Measurements from ENCODE around the gene LSM14B.

Gene LSM14B

DNA sequence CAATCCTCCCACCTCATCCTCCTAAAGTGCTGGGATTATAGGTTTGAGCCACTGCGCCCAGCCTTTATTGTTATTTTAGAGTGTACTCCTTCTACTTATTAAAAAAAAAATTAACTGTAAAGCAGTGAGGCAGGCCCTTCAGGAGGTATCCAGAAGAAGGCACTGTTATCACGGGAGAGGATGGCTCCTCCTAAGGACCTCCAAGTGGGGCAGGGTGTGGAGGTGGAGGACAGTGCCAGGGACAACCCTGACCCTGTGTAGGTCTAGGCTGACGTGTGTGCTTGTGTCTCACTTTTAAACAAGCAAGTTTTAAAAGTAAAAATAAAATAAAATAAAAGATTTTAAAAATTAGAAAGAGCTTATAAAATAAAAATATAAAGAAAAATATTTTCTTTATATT, 32.9 kb upstream of the LSM14B start:
- H3K36me3 ChIP-seq (ENCODE audit: control insufficient read depth, insufficient read depth, low read length): no peaks in the 10 kb centered on the region
- no peak overlapping the region for H3K27ac ChIP-seq (ENCODE audit: low read depth, low read length)
- 0 out of 2 replicates have a peak, but pooled peaks cover 4% of the 10 kb centered on the region for H3K27me3 ChIP-seq (ENCODE audit: control insufficient read depth, insufficient read depth, low read length)

GRCh38 chr20:62096421-62097380, 25.6 kb upstream of the LSM14B start:
- Histone ChIP-seq H3K27me3 (ENCODE audit: control insufficient read depth, insufficient read depth, low read length) (peaks cover under 1% of the 10 kb centered on the region; the same call in 1 of the 2 replicates), H3K9ac (ENCODE audit: low read length) (no peak overlapping the region)

More for the DNA sequence above, 32.9 kb upstream of the LSM14B start:
- Histone ChIP-seq H3K9ac (ENCODE audit: low read length) (no peak overlapping the region), H3K4me3 (ENCODE audit: low read depth, low read length) (no peak overlapping the region), H3K9me3 (ENCODE audit: control insufficient read depth, insufficient read depth, low read depth, low read length) (no peaks in the 10 kb centered on the region), H3K4me1 (ENCODE audit: control insufficient read depth, insufficient read depth, low read length) (peaks cover 4% of the 10 kb centered on the region; the same call in 1 of the 2 replicates)

DNA sequence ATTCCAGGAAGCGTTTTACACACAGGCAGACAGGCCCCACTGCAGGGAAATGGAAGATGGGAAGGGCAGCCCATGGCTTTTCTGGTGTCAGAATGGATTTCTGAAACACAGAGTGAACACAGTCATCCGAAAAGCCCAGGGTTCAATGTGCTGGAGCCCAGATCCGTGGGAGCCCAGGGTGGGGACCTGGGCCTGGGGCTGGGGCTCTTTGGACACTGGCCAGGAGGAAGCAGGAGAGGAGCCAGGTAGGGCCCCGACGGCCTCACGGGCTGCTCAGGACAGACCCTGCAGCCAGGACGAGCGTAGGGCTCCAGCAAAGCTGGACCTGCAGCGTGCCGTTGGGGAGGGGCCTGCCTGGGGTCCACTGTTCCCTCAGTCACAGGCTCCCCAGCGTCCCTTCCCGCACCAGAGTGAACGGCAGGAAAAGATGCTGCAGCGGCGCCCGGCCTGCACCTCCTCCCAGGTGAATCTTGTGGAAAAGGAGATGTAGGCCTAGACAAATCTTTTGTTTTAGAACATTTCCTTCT, 24.3 kb upstream of the LSM14B start:
- no peak overlapping the region for H3K4me3 ChIP-seq (ENCODE audit: low read depth, low read length)
- H3K4me1 ChIP-seq (ENCODE audit: control insufficient read depth, insufficient read depth, low read length): no peaks in the 10 kb centered on the region
- no peaks in the 10 kb centered on the region for H3K36me3 ChIP-seq (ENCODE audit: control insufficient read depth, insufficient read depth, low read length)
- H3K27me3 ChIP-seq (ENCODE audit: control insufficient read depth, insufficient read depth, low read length): peaks cover 5% of the 10 kb centered on the region; the same call in 1 of the 2 replicates
- no peak overlapping the region for H3K27ac ChIP-seq (ENCODE audit: low read depth, low read length)
- H3K9me3 ChIP-seq (ENCODE audit: control insufficient read depth, insufficient read depth, low read depth, low read length): no peaks in the 10 kb centered on the region
- no peak overlapping the region for H3K9ac ChIP-seq (ENCODE audit: low read length)

More at GRCh38 chr20:62096421-62097380, 25.6 kb upstream of the LSM14B start:
- no peaks in the 10 kb centered on the region for H3K36me3 ChIP-seq (ENCODE audit: control insufficient read depth, insufficient read depth, low read length)
- H3K4me3 ChIP-seq (ENCODE audit: low read depth, low read length): no peak overlapping the region
- no peaks in the 10 kb centered on the region for H3K9me3 ChIP-seq (ENCODE audit: control insufficient read depth, insufficient read depth, low read depth, low read length)
- no peak overlapping the region for H3K27ac ChIP-seq (ENCODE audit: low read depth, low read length)
- H3K4me1 ChIP-seq (ENCODE audit: control insufficient read depth, insufficient read depth, low read length): no peaks in the 10 kb centered on the region

DNA sequence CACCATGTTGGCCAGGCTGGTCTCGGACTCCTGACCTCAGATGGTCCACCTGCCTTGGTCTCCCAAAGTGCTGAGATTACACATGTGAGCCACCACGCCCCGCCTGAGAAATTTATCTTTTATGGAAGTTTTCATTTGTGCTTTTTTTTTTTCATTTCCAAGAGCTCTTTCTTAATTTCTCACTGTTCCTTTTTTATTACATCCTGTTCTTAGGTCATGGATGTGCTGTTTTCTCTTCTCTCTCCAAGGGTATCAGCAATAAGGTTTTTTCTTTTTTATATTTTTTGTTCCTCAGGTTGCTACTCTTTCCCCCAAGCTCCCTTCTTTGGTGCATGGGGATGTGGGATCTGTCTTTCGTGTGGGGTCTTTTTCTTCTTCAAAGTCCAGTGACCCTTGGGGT, 21.2 kb upstream of the LSM14B start:
- Histone ChIP-seq H3K4me3 (ENCODE audit: low read depth, low read length) (no peak overlapping the region), H3K9me3 (ENCODE audit: control insufficient read depth, insufficient read depth, low read depth, low read length) (no peaks in the 10 kb centered on the region; the same call in 1 of the 2 replicates), H3K4me1 (ENCODE audit: control insufficient read depth, insufficient read depth, low read length) (peaks cover 6% of the 10 kb centered on the region; the same call in 1 of the 2 replicates), H3K36me3 (ENCODE audit: control insufficient read depth, insufficient read depth, low read length) (no peaks in the 10 kb centered on the region), H3K27me3 (ENCODE audit: control insufficient read depth, insufficient read depth, low read length) (peaks cover 5% of the 10 kb centered on the region; the same call in 1 of the 2 replicates), H3K27ac (ENCODE audit: low read depth, low read length) (no peak overlapping the region), H3K9ac (ENCODE audit: low read length) (no peak overlapping the region)

- peaks cover 5% of the 10 kb centered on the region; the same call in 1 of the 2 replicates for H3K27me3 ChIP-seq (ENCODE audit: control insufficient read depth, insufficient read depth, low read length)
- H3K9me3 ChIP-seq (ENCODE audit: control insufficient read depth, insufficient read depth, low read depth, low read length): peaks cover 14% of the 10 kb centered on the region
- no peak overlapping the region for H3K9ac ChIP-seq (ENCODE audit: low read length)
- H3K4me1 ChIP-seq (ENCODE audit: control insufficient read depth, insufficient read depth, low read length): peaks cover 6% of the 10 kb centered on the region; the same call in 1 of the 2 replicates
- H3K36me3 ChIP-seq (ENCODE audit: control insufficient read depth, insufficient read depth, low read length): no peaks in the 10 kb centered on the region
- no peak overlapping the region for H3K4me3 ChIP-seq (ENCODE audit: low read depth, low read length)
- H3K27ac ChIP-seq (ENCODE audit: low read depth, low read length): no peak overlapping the region
These were observed 18.6 kb upstream of the LSM14B start for GRCh38 chr20:62103508-62104233.

DNA sequence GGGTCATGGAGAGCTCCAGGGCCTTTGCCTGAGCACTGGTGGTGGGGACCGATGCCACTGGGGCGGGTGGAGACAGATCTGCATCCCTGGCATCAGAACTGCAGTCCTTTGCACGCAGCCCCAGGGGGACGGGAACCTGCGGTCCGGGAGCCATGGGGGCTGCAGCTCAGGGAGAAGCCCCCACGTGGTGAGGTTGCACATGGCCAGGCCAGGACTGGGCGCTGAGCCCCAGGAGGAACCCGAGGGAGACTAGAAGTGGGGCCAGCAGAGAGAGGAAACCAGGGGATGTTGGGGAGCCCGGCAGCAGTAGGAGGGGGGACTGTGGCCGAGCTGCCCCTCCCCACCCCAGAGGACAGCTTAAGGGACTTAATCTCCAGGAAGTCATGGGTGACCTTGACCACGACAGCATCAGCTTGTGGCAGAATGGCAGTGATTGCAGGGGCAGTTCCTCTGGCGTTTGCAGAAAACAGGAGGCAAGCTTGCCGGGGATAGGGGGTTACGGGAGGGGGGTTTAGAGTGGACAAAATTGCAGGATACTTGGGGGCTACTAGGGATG, 18.0 kb upstream of the LSM14B start:
- peaks cover 5% of the 10 kb centered on the region; the same call in 1 of the 2 replicates for H3K27me3 ChIP-seq (ENCODE audit: control insufficient read depth, insufficient read depth, low read length)

DNA sequence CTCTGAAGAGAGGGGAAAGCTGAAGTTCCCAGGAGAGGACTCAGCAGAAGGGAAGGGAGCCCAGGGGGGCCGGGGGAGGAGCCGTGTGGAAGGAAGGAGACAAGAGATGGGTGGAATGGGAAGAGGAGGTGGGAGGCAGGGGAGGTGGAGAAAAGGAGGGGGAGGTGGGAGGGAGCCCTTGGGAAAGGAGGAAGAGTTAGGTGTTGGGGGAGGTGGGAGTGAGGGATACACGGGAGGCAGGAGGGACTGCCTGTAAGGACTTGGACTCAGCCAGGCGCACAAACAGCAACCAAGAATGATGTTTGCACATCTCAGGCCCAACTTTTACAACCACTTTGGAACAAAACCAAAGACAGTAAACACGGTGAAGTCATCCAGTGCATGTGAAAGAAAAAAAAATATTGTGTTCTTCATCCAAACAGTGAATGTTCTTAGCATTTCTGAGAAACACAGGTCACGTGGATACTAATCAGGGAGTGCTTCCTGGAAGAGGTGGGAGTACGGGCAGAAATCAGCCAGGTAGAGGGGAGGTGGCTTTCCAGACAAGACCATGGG, 17.4 kb upstream of the LSM14B start:
- H3K4me1 ChIP-seq (ENCODE audit: control insufficient read depth, insufficient read depth, low read length): peaks cover 6% of the 10 kb centered on the region; the same call in 1 of the 2 replicates
- no peak overlapping the region for H3K9ac ChIP-seq (ENCODE audit: low read length)
- H3K27ac ChIP-seq (ENCODE audit: low read depth, low read length): no peak overlapping the region
- peaks cover 5% of the 10 kb centered on the region; the same call in 1 of the 2 replicates for H3K27me3 ChIP-seq (ENCODE audit: control insufficient read depth, insufficient read depth, low read length)
- H3K4me3 ChIP-seq (ENCODE audit: low read depth, low read length): no peak overlapping the region
- H3K36me3 ChIP-seq (ENCODE audit: control insufficient read depth, insufficient read depth, low read length): no peaks in the 10 kb centered on the region
- peaks cover 24% of the 10 kb centered on the region for H3K9me3 ChIP-seq (ENCODE audit: control insufficient read depth, insufficient read depth, low read depth, low read length)

More for the DNA sequence above, 18.0 kb upstream of the LSM14B start:
- Histone ChIP-seq H3K9ac (ENCODE audit: low read length) (no peak overlapping the region), H3K9me3 (ENCODE audit: control insufficient read depth, insufficient read depth, low read depth, low read length) (peaks cover 21% of the 10 kb centered on the region), H3K4me1 (ENCODE audit: control insufficient read depth, insufficient read depth, low read length) (peaks cover 6% of the 10 kb centered on the region; the same call in 1 of the 2 replicates), H3K4me3 (ENCODE audit: low read depth, low read length) (no peak overlapping the region), H3K36me3 (ENCODE audit: control insufficient read depth, insufficient read depth, low read length) (no peaks in the 10 kb centered on the region), H3K27ac (ENCODE audit: low read depth, low read length) (no peak overlapping the region)

DNA sequence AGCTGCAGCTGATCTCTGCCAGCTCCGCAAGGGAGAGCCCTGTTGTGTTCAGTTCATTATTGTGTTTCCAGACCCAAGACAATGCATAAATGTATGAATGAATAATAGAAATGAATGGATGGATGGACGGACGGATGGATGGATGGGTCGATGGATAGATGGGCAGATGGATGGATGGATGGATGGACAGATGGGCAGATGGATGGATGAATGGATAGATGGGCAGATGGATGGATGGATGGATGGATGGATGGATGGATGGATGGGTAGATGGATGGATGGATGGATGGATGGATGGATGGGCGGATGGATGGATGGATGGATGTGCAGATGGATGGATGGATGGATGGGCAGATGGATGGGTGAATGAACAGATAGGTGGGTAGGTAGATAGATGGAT, 16.7 kb upstream of the LSM14B start:
- Histone ChIP-seq H3K27me3 (ENCODE audit: control insufficient read depth, insufficient read depth, low read length) (peaks cover 5% of the 10 kb centered on the region; the same call in 1 of the 2 replicates), H3K36me3 (ENCODE audit: control insufficient read depth, insufficient read depth, low read length) (no peaks in the 10 kb centered on the region), H3K9ac (ENCODE audit: low read length) (no peak overlapping the region), H3K4me3 (ENCODE audit: low read depth, low read length) (no peak overlapping the region), H3K4me1 (ENCODE audit: control insufficient read depth, insufficient read depth, low read length) (peaks cover 6% of the 10 kb centered on the region; the same call in 1 of the 2 replicates), H3K9me3 (ENCODE audit: control insufficient read depth, insufficient read depth, low read depth, low read length) (peaks cover 28% of the 10 kb centered on the region), H3K27ac (ENCODE audit: low read depth, low read length) (no peak overlapping the region)

- H3K27ac ChIP-seq (ENCODE audit: low read depth, low read length): no peak overlapping the region
- no peaks in the 10 kb centered on the region for H3K36me3 ChIP-seq (ENCODE audit: control insufficient read depth, insufficient read depth, low read length)
- peaks cover 40% of the 10 kb centered on the region for H3K9me3 ChIP-seq (ENCODE audit: control insufficient read depth, insufficient read depth, low read depth, low read length)
- H3K4me3 ChIP-seq (ENCODE audit: low read depth, low read length): no peak overlapping the region
- H3K27me3 ChIP-seq (ENCODE audit: control insufficient read depth, insufficient read depth, low read length): no peaks in the 10 kb centered on the region
- H3K4me1 ChIP-seq (ENCODE audit: control insufficient read depth, insufficient read depth, low read length): no peaks in the 10 kb centered on the region
- H3K9ac ChIP-seq (ENCODE audit: low read length): no peak overlapping the region
These were observed 11.1 kb upstream of the LSM14B start for GRCh38 chr20:62111148-62111547.

DNA sequence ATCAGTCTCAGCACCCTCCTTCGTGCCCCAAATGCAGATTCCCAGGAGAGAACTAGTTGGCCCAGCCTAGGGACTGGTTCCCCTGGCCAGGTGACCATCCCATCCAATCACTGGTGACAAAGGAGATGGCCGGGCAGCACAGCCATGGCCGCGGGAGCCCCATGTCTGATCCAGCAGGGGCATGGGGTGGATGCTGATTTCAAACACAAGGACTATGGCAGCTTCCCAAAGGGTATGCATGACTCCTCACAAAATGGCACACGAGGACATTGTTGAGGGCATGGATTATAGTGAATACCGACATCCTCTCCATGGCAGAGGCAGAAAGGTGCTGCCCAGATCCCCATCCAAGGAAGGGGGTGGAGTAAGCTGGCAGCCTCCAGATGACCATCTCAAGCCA, 9.9 kb upstream of the LSM14B start:
- Histone ChIP-seq H3K27ac (ENCODE audit: low read depth, low read length) (no peak overlapping the region), H3K4me1 (ENCODE audit: control insufficient read depth, insufficient read depth, low read length) (peaks cover 1% of the 10 kb centered on the region; the same call in 1 of the 2 replicates), H3K4me3 (ENCODE audit: low read depth, low read length) (no peak overlapping the region), H3K36me3 (ENCODE audit: control insufficient read depth, insufficient read depth, low read length) (no peaks in the 10 kb centered on the region), H3K9ac (ENCODE audit: low read length) (no peak overlapping the region), H3K27me3 (ENCODE audit: control insufficient read depth, insufficient read depth, low read length) (no peaks in the 10 kb centered on the region), H3K9me3 (ENCODE audit: control insufficient read depth, insufficient read depth, low read depth, low read length) (peaks cover 36% of the 10 kb centered on the region)

Measured in HUES6 (cell line).